Suppressor macrophage treated with lipopolysaccharide for 1 hour (primary cell): ENCODE measurements around the gene TTLL3.
A peak's percentile ranks its signal among the peaks of the same experiment; 100 is the strongest.
"Not testable (repeated sequence)": the region's sequence is repeated elsewhere in the genome, so short reads cannot be mapped to it uniquely, and the experiment has no call there.

Source experiments
- DNase-seq, 3 donors: peaks; one replicate each; pipeline ENCODE4 v3.0.0-alpha.2; 2020 to 2022

The TTLL3 gene

GRCh38 chr3:9809615-9810432 is at the start of gene TTLL3:
Gene TTLL3 (plus strand): TSS chr3:9810262. CDS start chr3:9810662, 400 bp downstream.
- DNase-seq, result peak; percentile 52 to 78 (median 63)

GRCh38 chr3:9760779-9761505 is 49.1 kb upstream of the TTLL3 start:
- DNase-seq, result no peak

- DNase-seq, result no peak
Measured at GRCh38 chr3:9761919-9762318, 48.1 kb upstream of the TTLL3 start.

GRCh38 chr3:9762871-9763270 is 47.2 kb upstream of the TTLL3 start:
- DNase-seq, result no peak

- DNase-seq, result no peak
Measured at GRCh38 chr3:9765865-9766264, 44.2 kb upstream of the TTLL3 start.

- peak; percentile 49 to 53 (median 53) for DNase-seq
Measured at GRCh38 chr3:9767418-9767817, 42.6 kb upstream of the TTLL3 start.

GRCh38 chr3:9768141-9768775 is 41.8 kb upstream of the TTLL3 start:
- DNase-seq, result no peak

GRCh38 chr3:9769012-9769411 is 41.0 kb upstream of the TTLL3 start:
- no peak for DNase-seq

- DNase-seq, result peak; percentile 86 to 93 (median 88)
Measured at GRCh38 chr3:9769426-9770275, 40.4 kb upstream of the TTLL3 start, which contains the start of gene CAMK1. Gene CAMK1 (minus strand): TSS chr3:9769947. CDS start chr3:9767749, 2,198 bp downstream.

GRCh38 chr3:9770276-9770812 is 39.7 kb upstream of the TTLL3 start:
- DNase-seq, result no peak

- DNase-seq, result not testable (repeated sequence)
Measured at GRCh38 chr3:9771007-9771406, 39.1 kb upstream of the TTLL3 start.

GRCh38 chr3:9776896-9777693 is 33.0 kb upstream of the TTLL3 start:
- peak in 2 of 3 donors; percentile 25 to 36 for DNase-seq

GRCh38 chr3:9777694-9778021 is 32.4 kb upstream of the TTLL3 start:
- DNase-seq, result no peak

- DNase-seq, result peak; percentile 79 to 88 (median 84)
Measured at GRCh38 chr3:9778143-9779074, 31.7 kb upstream of the TTLL3 start.

GRCh38 chr3:9779075-9779593 is 30.9 kb upstream of the TTLL3 start:
- peak in 2 of 3 donors; percentile 30 to 51 for DNase-seq

GRCh38 chr3:9779721-9780457 is 30.2 kb upstream of the TTLL3 start:
- DNase-seq, result peak; percentile 31 to 55 (median 31)

- peak in 1 of 3 donors; percentile 24 for DNase-seq
Measured at GRCh38 chr3:9780458-9780812, 29.6 kb upstream of the TTLL3 start.

- no peak for DNase-seq
Measured at GRCh38 chr3:9780910-9781309, 29.2 kb upstream of the TTLL3 start.

- no peak for DNase-seq
Measured at GRCh38 chr3:9781551-9781950, 28.5 kb upstream of the TTLL3 start.
